HepG2 (cell line): Measurements from ENCODE around the gene TBXA2R. TPM values are rescaled to one million over a fixed set of nuclear protein-coding genes. Genes with fewer than 3 reads are reported as not detected.

Experiments used
- ATAC-seq: fragments of 200-7000 bp; cut with Tn5 transposase; 3 replicates; pipeline ENCODE4 v1.9.1; 2020; ENCODE audit warnings: mild to moderate bottlenecking, moderate library complexity
- BruUV-seq: library from RNA; stranded (reverse); fragments of 400-500 nt; replicated peaks from 2 replicates; lab custom pipeline; 2021; lab: Mats Ljungman, UMichigan
- CTCF ChIA-PET: fragments of 300-600 bp; formaldehyde crosslinking; extraction: SDS; loops from one replicate; lab custom pipeline; 2021; ENCODE audit warnings: low total read pairs, inconsistent platforms, low intra/inter-chr PET ratio; lab: Yijun Ruan, JAX
- POLR2A ChIA-PET: fragments of 350-600 bp; sonication (Branson Sonifier 250); formaldehyde crosslinking; loops from one replicate; lab custom pipeline; 2020; ENCODE audit warnings: antibody characterized with exemption, inconsistent platforms; lab: Yijun Ruan, JAX
- DNase-seq: peaks from one replicate; pipeline ENCODE4 v3.0.0-alpha.2; 2015; ENCODE audit warnings: low spot score
- FAIRE-seq: peaks from 3 replicates; lab custom pipeline; 2011; peaks lifted over from hg19 to GRCh38; lab: Jason Lieb, UNC
- H2AFZ ChIP-seq: one replicate; pipeline ENCODE4 v1.6.1; 2011; ENCODE audit warnings: low read length, inconsistent platforms
- H3K27ac ChIP-seq: fragments of 300-600 bp; 3 replicates; pipeline ENCODE4 v1.8.0; 2011; ENCODE audit warnings: mixed run types, mild to moderate bottlenecking, mixed read lengths, low read length, inconsistent platforms; ENCODE audit not compliant: insufficient read depth; ENCODE audit errors: extremely low read length
- H3K27me3 ChIP-seq, 2 experiments: fragments of 200-600 bp in 1 of 2; 2 replicates in 1 of 2; 3 replicates in 1 of 2; pipeline versions ENCODE4 v1.6.0 to v1.8.0; 2011; ENCODE audit warnings: low read length in 2 of 2, mild to moderate bottlenecking in 2 of 2, moderate library complexity in 2 of 2, inconsistent platforms in 1 of 2; ENCODE audit not compliant: insufficient read depth in 2 of 2, control insufficient read depth in 1 of 2
- H3K36me3 ChIP-seq, 2 experiments: fragments of 200-600 bp in 1 of 2; replicated peaks in 1 of 2; 2 replicates in 1 of 2; 3 replicates in 1 of 2; pipeline versions ENCODE4 v1.5.1 to v1.8.0; 2011; ENCODE audit warnings: low read length in 2 of 2, inconsistent platforms in 1 of 2; ENCODE audit not compliant: insufficient read depth in 2 of 2, control insufficient read depth in 1 of 2
- H3K4me1 ChIP-seq: 2 replicates; pipeline ENCODE4 v1.5.1; 2012; ENCODE audit warnings: low read length, inconsistent platforms; ENCODE audit not compliant: insufficient read depth
- H3K4me2 ChIP-seq: 2 replicates; pipeline ENCODE4 v1.6.0; 2011; ENCODE audit warnings: low read depth, low read length, inconsistent platforms
- H3K4me3 ChIP-seq, 3 experiments: fragments of 200-600 bp in 1 of 3; sonication (generic), shearing (Covaris generic) in 1 of 3; replicated peaks in 1 of 3; 2 replicates each; pipeline ENCODE4 v1.5.1; 2011 to 2016; ENCODE audit warnings: low read length in 3 of 3, inconsistent platforms in 2 of 3, low read depth in 2 of 3, mild to moderate bottlenecking in 2 of 3, control low read depth in 1 of 3, mixed read lengths in 1 of 3; ENCODE audit not compliant: insufficient read depth in 1 of 3
- H3K79me2 ChIP-seq: one replicate; pipeline ENCODE4 v1.6.1; 2011; ENCODE audit warnings: low read length, inconsistent platforms; ENCODE audit not compliant: insufficient read depth
- H3K9ac ChIP-seq: 2 replicates; pipeline ENCODE4 v1.6.0; 2011; ENCODE audit warnings: mild to moderate bottlenecking, low read depth, low read length, inconsistent platforms; ENCODE audit not compliant: insufficient read depth
- H3K9me3 ChIP-seq: 2 replicates; pipeline ENCODE4 v1.5.1; 2012; ENCODE audit warnings: mild to moderate bottlenecking, low read length
- H4K20me1 ChIP-seq: 2 replicates; pipeline ENCODE4 v1.6.0; 2011; ENCODE audit warnings: inconsistent platforms, mild to moderate bottlenecking, low read length, moderate library complexity; ENCODE audit not compliant: insufficient read depth
- CBX5 ChIP-seq: sonication (generic); formaldehyde crosslinking; IDR thresholded peaks from 2 replicates; pipeline ENCODE4 v1.4.0; 2020; ENCODE audit warnings: missing genetic modification reagents, borderline replicate concordance
- HMGA1 ChIP-seq: sonication (generic); formaldehyde crosslinking; conservative IDR thresholded peaks from 2 replicates; pipeline ENCODE4 v1.4.0; 2020; ENCODE audit warnings: missing genetic modification reagents
- NAIF1 ChIP-seq: sonication (generic); formaldehyde crosslinking; IDR thresholded peaks from 2 replicates; pipeline ENCODE4 v1.5.0; 2020; ENCODE audit warnings: mild to moderate bottlenecking, missing genetic modification reagents, borderline replicate concordance
- SNAPC2 ChIP-seq: sonication (generic); formaldehyde crosslinking; IDR thresholded peaks from 2 replicates; pipeline ENCODE4 v1.8.1; 2022; ENCODE audit warnings: mild to moderate bottlenecking, missing genetic modification reagents
- ZNF318 ChIP-seq: sonication (generic); formaldehyde crosslinking; IDR thresholded peaks from 2 replicates; pipeline ENCODE4 v1.4.0; 2020; ENCODE audit warnings: mild to moderate bottlenecking, missing genetic modification reagents
- ZNF580 ChIP-seq: IDR thresholded peaks from 2 replicates; pipeline ENCODE4 v1.6.1; 2016; ENCODE audit warnings: low read depth, borderline replicate concordance
- ZNF704 ChIP-seq: sonication (generic); formaldehyde crosslinking; IDR thresholded peaks from 2 replicates; pipeline ENCODE4 v1.8.1; 2023; ENCODE audit warnings: mild to moderate bottlenecking, inconsistent platforms, moderate library complexity, missing genetic modification reagents, borderline replicate concordance
- ZNF770 ChIP-seq: sonication (generic); formaldehyde crosslinking; IDR thresholded peaks from 2 replicates; pipeline ENCODE4 v1.5.0; 2020; ENCODE audit warnings: mild to moderate bottlenecking, missing genetic modification reagents
- ZNF839 ChIP-seq: sonication (generic); formaldehyde crosslinking; IDR thresholded peaks from 2 replicates; pipeline ENCODE4 v1.4.0; 2020; ENCODE audit warnings: missing genetic modification reagents, mild to moderate bottlenecking, borderline replicate concordance
- WGBS: methylation state at CpG from one replicate; pipeline ENCODE4 v1.1.6; 2017; ENCODE audit warnings: low lambda C conversion rate; 5-methylcytosine and 5-hydroxymethylcytosine counted together
- in situ Hi-C: cut with HindIII; loops from 2 replicates; pipeline ENCODE4 v1.10.0; 2017; ENCODE audit warnings: low pct_unique_long_range_greater_than_20kb; ENCODE audit not compliant: extremely low pct_ligation_motif_present
- intact Hi-C: fragments of 100-400 bp; cut with micrococcal nuclease; formaldehyde crosslinking; loops from one replicate; pipeline ENCODE4 v1.10.0; 2022; ENCODE audit not compliant: unreplicated experiment
- polyA plus RNA-seq, 8 experiments: library from polyadenylated mRNA; depleted of rRNA in 3 of 8; stranded (reverse) in 7 of 8; unstranded in 1 of 8; fragments of >200 nt; fragmentation: Illumina TruSeq in 4 of 8; extraction: Trizol in 4 of 8; gene quantifications; 2 replicates each; pipeline versions ENCODE4 v1.2.1 to v1.2.3, GENCODE V29; 2011 to 2016; ENCODE audit warnings: low read depth in 4 of 8, missing spikeins in 1 of 8, mixed read lengths in 1 of 8; ENCODE audit not compliant: insufficient read depth in 1 of 8
- total RNA-seq, 5 experiments: library from RNA; depleted of rRNA; stranded (reverse); fragments of >200 nt; fragmentation: Illumina TruSeq; extraction: Trizol; gene quantifications; 2 replicates each; pipeline ENCODE4 v1.2.3, GENCODE V29; 2016; ENCODE audit warnings: low read depth in 1 of 5

TBXA2R gene
- total and polyA plus RNA-seq, 2 of the 13 experiments (the other 11 are each of a cell fraction or from before 2014, with no cell fraction given), result 0.09 TPM; not detected in 1

- TF ChIP-seq ZNF318 (CRISPR knock-in tag) (no peak), ZNF839 (CRISPR knock-in tag) (no peak), HMGA1 (CRISPR knock-in tag) (no peak), NAIF1 (CRISPR knock-in tag) (no peak)
These were observed 45.0 kb upstream of the TBXA2R start (continued) for GRCh38 chr19:3651684-3652083.

- no peak for DNase-seq
- in situ Hi-C loops (no loop called here), intact Hi-C loops (no loop called here)
- Histone ChIP-seq H3K27me3 (no peaks in the 10 kb centered on the region), H3K79me2 (no peaks in the 10 kb centered on the region), H3K4me2 (no peak overlapping the region), H3K4me3 (no peak overlapping the region), H3K36me3 (peaks cover 2 to 4% of the 10 kb centered on the region in 2 experiments; a peak in 3 of 5 replicates), H2AFZ (no peak overlapping the region), H3K27ac (no peak overlapping the region), H3K9me3 (no peaks in the 10 kb centered on the region), H4K20me1 (no peaks in the 10 kb centered on the region), H3K9ac (no peak overlapping the region), H3K4me1 (no peaks in the 10 kb centered on the region)
- TF ChIP-seq ZNF770 (CRISPR knock-in tag), result no peak
- TF ChIP-seq ZNF580 (CRISPR knock-in tag), result no peak
- no peak for TF ChIP-seq SNAPC2
- no peak for TF ChIP-seq CBX5
- TF ChIP-seq ZNF704 (CRISPR knock-in tag), result no peak
- no peak for FAIRE-seq
- 98% methylated on average over 14 of the region's 16 CpGs for WGBS
- CTCF ChIA-PET, result no interaction called here
- no TSS peak for BruUV-seq
- no peak for ATAC-seq
- POLR2A ChIA-PET, result no interaction called here
These were observed 43.2 kb upstream of the TBXA2R start for GRCh38 chr19:3649888-3650287.
